ENCODE measurements around the gene KCTD19.

Gene KCTD19

DNA sequence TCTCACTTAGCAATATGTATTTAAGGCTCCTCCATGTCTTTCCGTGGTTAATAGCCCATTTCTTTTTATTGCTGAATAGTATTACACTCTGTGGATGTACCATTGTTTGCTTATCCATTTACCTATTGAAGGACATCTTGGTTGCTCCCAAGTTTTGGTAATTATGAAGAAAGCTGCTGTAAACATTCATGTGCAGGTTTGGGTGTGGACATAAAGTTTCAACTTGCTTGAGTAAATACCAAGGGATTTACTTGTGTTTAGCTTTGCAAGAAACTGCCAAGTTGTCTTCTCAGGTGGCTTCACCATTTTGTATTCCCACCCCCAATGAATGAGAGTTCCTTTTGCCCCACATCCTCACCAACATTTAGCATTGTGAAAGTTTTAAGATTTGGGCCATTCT lies 9.6 kb upstream of the KCTD19 start:
- TF ChIP-seq GATA2 (IDR thresholded peaks at IDR 0.05; ENCODE audit: low read depth, low read length) (no peak), GATA3 (IDR thresholded peaks at IDR 0.05; ENCODE audit: low read depth, low read length) (no peak)

DNA sequence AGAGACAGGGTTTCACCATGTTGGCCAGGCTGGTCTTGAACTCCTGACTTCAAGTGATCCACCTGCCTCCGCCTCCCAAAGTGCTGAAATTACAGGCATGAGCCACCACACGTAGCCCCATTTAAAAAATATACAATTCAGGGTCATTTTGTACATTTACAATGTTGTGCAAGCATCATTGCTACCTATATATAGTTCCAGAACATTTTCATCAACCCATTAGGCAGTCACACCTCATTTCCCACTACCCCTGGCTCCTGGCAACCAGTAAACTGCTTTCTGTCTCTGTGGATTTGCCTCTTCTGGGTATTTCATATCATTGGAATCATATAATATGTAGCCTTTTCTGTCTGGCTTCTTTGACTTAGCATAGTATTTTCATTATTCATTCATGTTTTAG lies 6.8 kb upstream of the KCTD19 start:
- TF ChIP-seq GATA2 (IDR thresholded peaks at IDR 0.05; ENCODE audit: low read depth, low read length) (no peak), GATA3 (IDR thresholded peaks at IDR 0.05; ENCODE audit: low read depth, low read length) (no peak)

DNA sequence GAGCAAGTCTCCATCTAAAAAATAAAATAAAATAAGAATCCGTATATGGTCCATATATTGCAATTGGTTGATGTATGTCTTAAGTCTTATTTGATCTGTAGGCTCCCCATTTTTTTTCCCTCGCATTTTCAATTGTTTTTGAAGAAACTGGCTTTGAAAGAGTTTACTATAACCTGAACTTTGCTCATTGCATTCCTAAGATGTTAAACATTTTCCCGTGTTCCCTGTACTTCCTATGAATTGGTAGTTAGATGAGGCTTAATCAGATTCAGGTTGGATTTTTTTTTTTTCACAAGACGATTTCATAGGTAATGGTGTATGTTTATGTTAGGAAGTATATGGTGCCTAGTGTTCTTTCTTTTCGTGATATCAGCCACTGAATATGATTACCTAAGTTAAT lies 3.4 kb upstream of the KCTD19 start:
- TF ChIP-seq GATA3 (IDR thresholded peaks at IDR 0.05; ENCODE audit: low read depth, low read length): no peak
- TF ChIP-seq GATA2 (IDR thresholded peaks at IDR 0.05; ENCODE audit: low read depth, low read length): no peak

DNA sequence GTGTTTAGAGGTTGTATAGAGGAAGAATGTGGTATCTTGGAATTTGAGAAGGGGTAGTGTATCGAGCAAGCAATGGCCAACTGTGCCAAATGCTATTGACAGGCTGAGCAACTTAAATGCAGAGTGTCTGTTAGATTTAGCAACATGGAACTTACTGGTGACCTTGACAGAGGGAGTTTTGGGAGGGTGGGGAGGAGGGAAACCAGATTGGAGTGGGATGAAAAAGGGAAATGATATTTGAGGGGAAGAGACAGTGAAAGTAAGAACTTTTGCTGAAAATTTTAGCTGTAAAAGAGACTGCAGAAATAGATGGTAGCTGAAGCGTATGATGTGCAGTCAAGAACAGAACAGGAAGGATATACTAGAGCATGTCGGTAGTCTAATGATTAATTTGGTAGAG lies 1.2 kb upstream of the KCTD19 start:
- TF ChIP-seq GATA2 (IDR thresholded peaks at IDR 0.05; ENCODE audit: low read depth, low read length) (no peak), GATA3 (IDR thresholded peaks at IDR 0.05; ENCODE audit: low read depth, low read length) (no peak)

DNA sequence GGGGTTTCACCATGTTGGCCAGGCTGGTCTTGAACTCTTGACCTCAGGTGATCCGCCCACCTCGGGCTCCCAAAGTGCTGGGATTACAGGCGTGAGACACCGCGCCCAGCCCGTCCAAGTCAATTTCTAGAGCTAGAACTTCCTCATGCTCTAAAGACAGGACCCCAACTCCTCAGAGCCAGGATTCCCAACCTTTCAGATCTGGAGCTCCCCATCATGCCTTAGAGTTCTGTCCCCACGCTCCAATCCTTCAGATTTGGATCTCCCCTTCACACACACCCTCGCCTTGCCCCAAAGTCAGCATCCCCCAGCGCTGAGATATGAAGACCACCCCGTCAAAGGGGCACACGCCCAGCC lies 448 bp downstream of the KCTD19 start:
- TF ChIP-seq GATA2 (IDR thresholded peaks at IDR 0.05; ENCODE audit: low read depth, low read length): no peak
- TF ChIP-seq GATA3 (IDR thresholded peaks at IDR 0.05; ENCODE audit: low read depth, low read length): no peak

DNA sequence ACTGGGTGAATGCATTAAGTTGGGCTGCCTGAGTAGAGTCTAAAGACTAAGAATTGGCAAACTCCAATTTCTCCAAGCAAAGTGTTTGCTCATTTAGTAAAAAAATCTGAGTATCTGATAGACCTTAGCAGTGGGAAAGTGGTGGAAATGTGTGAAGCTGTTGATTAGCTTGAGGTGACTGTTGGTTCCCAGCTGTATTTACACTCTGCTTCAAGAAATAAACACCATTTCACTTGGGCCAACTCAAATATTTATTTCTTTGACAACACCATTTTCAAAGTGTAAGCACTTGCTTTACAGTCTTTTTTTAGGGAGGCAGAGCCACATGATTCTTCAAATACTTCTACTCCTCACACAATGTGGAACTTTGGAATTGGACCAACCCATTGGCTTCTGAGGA lies 8.7 kb downstream of the KCTD19 start:
- TF ChIP-seq GATA2 (IDR thresholded peaks at IDR 0.05; ENCODE audit: low read depth, low read length) (no peak), GATA3 (IDR thresholded peaks at IDR 0.05; ENCODE audit: low read depth, low read length) (no peak)

DNA sequence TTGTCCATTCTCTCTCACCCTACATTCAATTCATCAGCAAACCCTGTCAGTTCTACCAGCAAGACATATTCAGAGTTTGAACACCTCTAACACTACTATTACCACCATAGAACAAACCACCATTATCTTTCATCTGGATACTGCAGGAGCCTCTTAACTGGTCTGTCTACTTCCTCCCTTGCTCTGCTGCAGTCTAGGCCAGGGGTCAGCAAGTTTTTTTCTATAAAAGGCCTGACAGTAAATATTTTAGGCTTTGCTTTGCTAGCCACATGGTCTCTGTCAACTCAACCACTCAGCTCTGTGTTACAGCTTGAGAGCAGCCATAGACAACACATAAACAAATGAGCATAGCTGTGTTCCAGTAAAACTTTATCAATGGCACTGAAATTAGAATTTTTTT lies 13.8 kb downstream of the KCTD19 start:
- TF ChIP-seq GATA2 (IDR thresholded peaks at IDR 0.05; ENCODE audit: low read depth, low read length) (no peak), GATA3 (IDR thresholded peaks at IDR 0.05; ENCODE audit: low read depth, low read length) (no peak)

DNA sequence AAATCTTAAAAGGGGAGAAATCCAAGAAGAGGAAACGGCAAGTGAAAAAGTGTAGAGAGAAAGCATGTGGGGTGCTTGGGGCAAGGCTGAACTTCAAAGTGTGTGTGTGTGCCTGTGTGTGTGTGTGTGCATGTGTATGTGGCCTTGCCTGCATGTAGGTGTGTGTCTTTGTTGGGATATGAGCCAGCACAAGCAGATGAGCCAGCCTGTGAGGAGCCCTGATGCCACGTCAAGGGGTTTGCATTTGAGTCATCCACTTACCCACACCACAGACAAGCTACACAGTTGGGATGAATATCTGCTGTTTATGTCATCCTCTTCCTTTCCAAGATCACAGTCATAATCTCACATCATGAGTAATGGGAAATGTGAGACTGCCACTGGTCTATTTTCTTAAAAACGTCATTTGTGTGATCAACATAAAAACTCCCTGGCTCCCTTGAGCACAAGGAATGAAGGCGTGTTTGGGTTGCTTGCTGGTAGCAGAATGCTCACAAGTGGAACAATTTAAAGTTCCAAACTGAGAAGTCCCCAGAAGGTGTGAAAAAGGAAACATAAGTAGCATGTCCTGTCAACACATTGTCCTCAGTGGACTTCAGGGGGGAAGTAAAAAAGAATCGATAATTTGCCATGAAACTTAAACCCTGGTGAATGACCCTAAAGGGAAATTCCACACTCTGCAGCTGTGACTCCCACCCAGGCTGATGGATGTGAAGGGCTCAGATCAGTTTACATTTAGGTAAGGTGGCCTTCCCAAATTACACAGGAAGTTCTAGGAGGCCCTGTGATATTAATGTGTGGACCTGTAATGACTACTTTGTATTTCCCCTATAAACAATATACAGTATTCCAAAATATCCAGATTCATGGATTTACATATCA lies 14.7 kb downstream of the KCTD19 start:
- TF ChIP-seq GATA2 (IDR thresholded peaks at IDR 0.05; ENCODE audit: low read depth, low read length): no peak

DNA sequence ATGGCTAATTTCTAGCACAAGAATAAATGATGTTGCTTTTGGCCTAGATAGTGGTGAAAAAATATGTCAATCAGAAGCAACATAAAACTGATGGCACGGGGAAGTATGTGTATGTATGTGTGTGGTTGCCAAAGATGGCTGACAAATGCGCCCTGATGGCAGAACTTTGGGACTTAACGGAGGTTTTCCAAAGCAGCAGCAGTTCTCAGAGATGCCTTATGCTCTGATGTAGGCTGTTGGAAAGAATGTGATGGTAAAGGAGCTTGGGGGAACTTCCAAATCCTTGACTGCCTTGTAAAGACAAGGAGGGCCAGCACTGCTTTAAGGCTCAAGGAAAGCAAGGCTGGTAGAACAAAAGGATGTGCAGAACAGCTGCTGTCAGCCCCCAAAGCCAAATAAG lies 16.0 kb downstream of the KCTD19 start:
- TF ChIP-seq GATA3 (IDR thresholded peaks at IDR 0.05; ENCODE audit: low read depth, low read length): no peak
- no peak for TF ChIP-seq GATA2 (IDR thresholded peaks at IDR 0.05; ENCODE audit: low read depth, low read length)

DNA sequence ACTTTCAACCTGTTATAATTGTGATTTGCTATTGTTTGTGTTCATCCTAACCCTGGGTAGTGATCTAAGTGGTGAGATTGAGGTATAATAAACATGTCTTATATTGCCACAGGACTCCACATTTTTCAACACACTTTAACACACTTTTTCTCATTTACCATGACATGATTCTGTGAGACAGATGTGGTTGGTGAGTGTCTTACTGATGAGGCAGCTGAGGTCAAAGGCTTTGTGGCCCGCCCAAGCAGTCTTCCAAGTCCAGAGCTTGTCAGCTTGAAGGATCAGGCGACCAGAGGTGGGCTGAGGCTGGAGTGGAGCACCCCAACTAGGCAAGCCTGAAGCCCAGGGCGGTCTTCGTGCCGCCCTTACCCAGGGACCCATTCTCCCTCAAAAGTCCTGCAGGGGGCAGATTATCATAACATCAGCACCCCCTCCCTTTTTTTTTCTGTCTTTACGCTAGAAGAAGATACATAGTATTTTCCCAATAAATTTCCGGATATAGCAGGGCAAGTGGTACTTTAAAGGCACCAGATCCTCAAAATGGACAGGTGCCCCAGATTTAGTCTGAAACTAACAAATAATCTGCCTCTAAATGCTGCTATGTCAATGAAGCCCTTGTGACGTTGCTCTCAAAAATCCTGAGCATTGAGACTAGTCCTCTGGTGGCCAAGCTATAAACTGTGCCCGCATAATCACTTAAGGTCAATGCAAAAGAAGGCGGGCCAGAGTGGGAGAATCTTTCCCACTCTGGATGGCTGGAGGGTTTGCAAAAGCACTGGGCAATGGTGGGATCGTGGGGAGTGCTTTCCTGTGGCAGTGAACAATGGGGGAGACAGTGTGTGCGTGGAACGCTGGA lies 21.1 kb downstream of the KCTD19 start:
- TF ChIP-seq GATA3 (IDR thresholded peaks at IDR 0.05; ENCODE audit: low read depth, low read length) (no peak), GATA2 (IDR thresholded peaks at IDR 0.05; ENCODE audit: low read depth, low read length) (no peak)

DNA sequence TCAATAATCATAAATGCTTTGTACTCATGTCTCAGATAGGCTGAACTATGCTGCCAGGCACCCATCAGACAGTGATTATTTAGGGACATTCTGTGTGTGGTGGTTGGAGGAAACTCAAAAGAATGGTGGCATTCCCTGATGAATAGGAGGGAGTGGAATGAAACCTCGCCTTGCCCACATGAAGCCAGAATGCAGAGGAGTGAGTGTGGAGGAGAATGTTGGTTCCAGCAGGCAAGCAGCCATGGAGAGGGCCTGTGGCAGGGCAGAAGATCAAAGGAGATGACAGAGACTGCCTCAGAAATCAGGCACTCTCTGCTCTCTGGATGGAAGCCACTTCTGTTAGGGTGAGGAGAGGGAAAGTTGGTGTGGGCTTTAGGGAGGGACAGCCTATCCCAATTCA lies 22.5 kb downstream of the KCTD19 start:
- no peak for TF ChIP-seq GATA2 (IDR thresholded peaks at IDR 0.05; ENCODE audit: low read depth, low read length)
- TF ChIP-seq GATA3 (IDR thresholded peaks at IDR 0.05; ENCODE audit: low read depth, low read length): no peak

DNA sequence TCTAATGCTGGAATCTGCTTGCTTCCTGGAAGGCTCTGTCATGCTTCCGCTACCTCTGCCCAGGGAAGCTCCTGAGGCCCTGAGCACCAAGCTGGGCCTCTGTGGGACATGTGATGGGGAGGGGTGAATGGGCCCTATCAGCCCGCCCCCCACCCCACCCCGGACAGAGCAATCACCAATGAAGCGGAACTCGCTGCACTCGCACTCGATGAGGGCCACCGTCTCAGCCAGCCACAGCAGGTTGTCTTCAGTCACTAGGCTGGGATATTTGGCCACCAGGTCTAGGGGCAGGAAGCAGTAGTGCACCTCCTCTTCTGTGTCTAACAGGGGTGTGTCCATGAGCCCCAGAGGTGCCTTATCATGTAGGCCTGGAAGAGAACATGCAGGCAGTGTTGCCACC lies 23.6 kb downstream of the KCTD19 start:
- TF ChIP-seq GATA3 (IDR thresholded peaks at IDR 0.05; ENCODE audit: low read depth, low read length) (no peak), GATA2 (IDR thresholded peaks at IDR 0.05; ENCODE audit: low read depth, low read length) (no peak)

DNA sequence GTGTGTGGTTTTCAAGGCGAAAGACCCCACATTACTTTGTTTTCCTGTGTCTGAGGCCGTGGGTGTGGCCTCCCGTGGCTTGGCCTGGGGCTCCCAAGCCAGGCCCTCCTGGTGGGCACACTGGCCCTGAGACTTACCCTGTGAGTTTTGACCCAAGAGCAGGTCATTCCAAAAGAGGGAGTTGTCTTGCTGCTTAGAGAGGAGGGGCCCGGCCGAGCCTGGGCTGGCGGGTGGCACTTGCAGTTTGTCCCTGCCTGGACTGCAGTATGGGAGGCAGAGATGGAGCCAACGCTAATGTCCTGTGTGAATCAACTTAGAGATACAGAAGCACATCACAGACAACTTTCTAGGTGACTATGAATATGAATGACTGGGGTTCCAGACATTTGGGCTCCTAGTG lies 24.5 kb downstream of the KCTD19 start:
- no peak for TF ChIP-seq GATA2 (IDR thresholded peaks at IDR 0.05; ENCODE audit: low read depth, low read length)
- TF ChIP-seq GATA3 (IDR thresholded peaks at IDR 0.05; ENCODE audit: low read depth, low read length): no peak

DNA sequence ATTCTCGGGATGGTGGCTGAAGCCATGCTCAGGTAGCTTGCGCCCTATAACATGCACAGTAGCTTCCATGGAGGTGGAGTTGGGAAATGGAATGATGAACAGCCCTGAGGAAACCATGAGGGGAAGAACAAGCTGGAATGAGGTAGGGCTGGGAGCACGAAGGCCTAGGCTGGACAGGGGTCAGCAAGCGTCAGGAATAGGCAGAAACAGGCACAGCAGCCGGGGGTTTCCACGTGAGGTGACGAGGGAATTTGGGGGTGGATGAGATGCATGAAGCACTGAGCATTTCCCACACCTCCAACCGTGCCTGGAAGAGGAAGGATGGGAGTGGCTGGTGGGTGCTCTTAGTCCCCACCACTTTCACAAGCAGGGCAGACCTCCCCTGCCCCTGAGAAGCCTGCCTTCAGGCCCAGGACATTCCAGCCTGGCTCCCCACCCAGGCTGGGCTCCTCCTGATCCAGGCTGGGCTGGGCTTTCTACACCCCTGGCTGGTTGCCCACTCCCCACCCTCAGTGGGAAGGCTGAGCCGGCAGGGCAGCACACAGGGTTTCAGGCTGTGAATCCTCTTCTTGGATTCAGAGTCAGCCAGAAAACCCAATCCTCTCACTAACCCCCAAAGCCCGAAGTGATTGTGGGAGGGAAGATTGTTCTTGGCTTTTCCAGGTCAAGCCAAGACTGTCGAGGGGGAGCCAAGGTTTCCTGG lies 25.3 kb downstream of the KCTD19 start:
- TF ChIP-seq GATA3 (IDR thresholded peaks at IDR 0.05; ENCODE audit: low read depth, low read length) (no peak), GATA2 (IDR thresholded peaks at IDR 0.05; ENCODE audit: low read depth, low read length) (no peak)

All from SH-SY5Y (cell line).